Sigmoid colon (tissue), 4 donors: Measurements from ENCODE around the gene QKI.
"Not testable (repeated sequence)": the region's sequence is repeated elsewhere in the genome, so short reads cannot be mapped to it uniquely, and the experiment has no call there.

Experiments used
- CTCF ChIP-seq, 4 experiments: fragments of 450-650 bp in 3 of 4; fragments of 200-600 bp in 1 of 4; IDR thresholded peaks; one replicate each; pipeline ENCODE4 v1.5.1; 2016 to 2019; ENCODE audit warnings: antibody characterized with exemption in 4 of 4, mild to moderate bottlenecking in 3 of 4, moderate library complexity in 2 of 4
- POLR2A ChIP-seq, 2 donors: fragments of 450-650 bp; IDR thresholded peaks; one replicate each; pipeline ENCODE4 v1.6.1; 2016; ENCODE audit warnings: antibody characterized with exemption in 2 of 2, mild to moderate bottlenecking in 2 of 2, moderate library complexity in 2 of 2
- POLR2AphosphoS5 ChIP-seq, 4 donors: sonication (generic); formaldehyde crosslinking; IDR thresholded peaks; one replicate each; pipeline ENCODE4 v1.6.1; 2017; ENCODE audit warnings: antibody characterized with exemption in 4 of 4

DNA sequence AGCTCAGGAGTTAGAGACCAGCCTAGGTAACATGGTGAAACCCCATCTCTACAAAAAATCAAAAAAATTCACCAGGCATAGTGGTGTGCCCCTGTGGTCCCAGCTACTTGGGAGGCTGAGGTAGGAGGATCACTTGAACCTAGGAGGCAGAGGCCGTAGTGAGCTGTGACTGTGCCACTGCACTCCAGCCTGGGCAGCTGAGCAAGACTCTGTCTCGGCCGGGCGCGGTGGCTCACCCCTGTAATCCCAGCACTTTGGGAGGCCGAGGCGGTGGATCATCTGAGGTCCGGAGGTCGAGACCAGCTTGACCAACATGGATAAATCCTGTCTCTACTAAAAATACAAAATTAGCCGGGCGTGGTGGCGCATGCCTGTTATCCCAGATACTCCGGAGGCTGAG is 29.0 kb upstream of the QKI start:
- not testable (repeated sequence) for TF ChIP-seq CTCF, POLR2A, POLR2AphosphoS5 (IDR thresholded peaks at IDR 0.05)
